Large intestine (tissue), 3 donors: ENCODE data around the gene PCNX2. TPM values are rescaled to one million over a fixed set of nuclear protein-coding genes. Genes with fewer than 3 reads are reported as not detected.

Source experiments
- DNase-seq, 2 donors: peaks; one replicate each; pipeline versions ENCODE4 v3.0.0 to v3.0.0-alpha.2; 2013
- H3K27ac ChIP-seq: one replicate; pipeline ENCODE4 v1.5.1; 2013; ENCODE audit warnings: low read length
- H3K27me3 ChIP-seq: 2 replicates; pipeline ENCODE4 v1.6.1; 2013; ENCODE audit warnings: low read length; ENCODE audit not compliant: control insufficient read depth, insufficient read depth
- H3K36me3 ChIP-seq: 2 replicates; pipeline ENCODE4 v1.6.1; 2013; ENCODE audit warnings: low read length; ENCODE audit not compliant: control insufficient read depth, insufficient read depth
- H3K4me1 ChIP-seq: one replicate; pipeline ENCODE4 v1.6.1; 2013; ENCODE audit warnings: low read length; ENCODE audit not compliant: control insufficient read depth, insufficient read depth
- H3K4me3 ChIP-seq: one replicate; pipeline ENCODE4 v1.5.1; 2013; ENCODE audit warnings: low read length
- H3K9me3 ChIP-seq: one replicate; pipeline ENCODE4 v1.6.1; 2013; ENCODE audit warnings: mild to moderate bottlenecking, low read depth, low read length, moderate library complexity; ENCODE audit not compliant: control insufficient read depth
- WGBS: methylation state at CpG from one replicate; pipeline ENCODE4 v1.1.5; 2013; ENCODE audit warnings: low lambda C conversion rate; ENCODE audit not compliant: insufficient coverage; 5-methylcytosine and 5-hydroxymethylcytosine counted together
- polyA plus RNA-seq: library from polyadenylated mRNA; unstranded; fragments of 120-200 nt; gene quantifications from one replicate; pipeline ENCODE4 v1.2.1, GENCODE V29; 2013

The PCNX2 gene
- polyA plus RNA-seq, 1 donor, result 6.9 TPM

DNA sequence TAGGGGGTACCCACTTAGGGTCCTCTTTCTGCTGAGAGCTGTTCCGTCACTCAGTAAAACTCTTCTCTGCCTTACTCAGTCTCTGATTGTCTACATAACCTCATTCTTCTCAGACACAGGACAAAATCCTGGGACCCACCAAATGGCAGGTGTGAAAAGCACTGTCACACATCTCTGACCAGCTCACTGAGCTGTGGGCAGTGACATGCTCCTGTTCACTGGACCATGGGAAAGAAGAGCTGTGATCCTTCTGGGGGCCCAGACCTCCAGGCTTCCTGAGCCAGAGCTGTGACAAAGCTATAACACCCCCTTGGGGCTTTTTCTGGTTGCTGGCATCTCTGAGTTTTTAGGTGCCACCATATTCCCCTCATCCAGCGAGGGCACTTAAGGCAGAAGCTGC lies 229.4 kb downstream of the PCNX2 start:
- no peaks in the 10 kb centered on the region for H3K4me1 ChIP-seq
- peaks cover 6% of the 10 kb centered on the region for H3K9me3 ChIP-seq
- 100% methylated on average over 1 of the region's 2 CpGs for WGBS
- DNase-seq, result no peak
- H3K27ac ChIP-seq, result no peak overlapping the region
- H3K27me3 ChIP-seq, result no peaks in the 10 kb centered on the region
- no peak overlapping the region for H3K4me3 ChIP-seq
- no peaks in the 10 kb centered on the region for H3K36me3 ChIP-seq

DNA sequence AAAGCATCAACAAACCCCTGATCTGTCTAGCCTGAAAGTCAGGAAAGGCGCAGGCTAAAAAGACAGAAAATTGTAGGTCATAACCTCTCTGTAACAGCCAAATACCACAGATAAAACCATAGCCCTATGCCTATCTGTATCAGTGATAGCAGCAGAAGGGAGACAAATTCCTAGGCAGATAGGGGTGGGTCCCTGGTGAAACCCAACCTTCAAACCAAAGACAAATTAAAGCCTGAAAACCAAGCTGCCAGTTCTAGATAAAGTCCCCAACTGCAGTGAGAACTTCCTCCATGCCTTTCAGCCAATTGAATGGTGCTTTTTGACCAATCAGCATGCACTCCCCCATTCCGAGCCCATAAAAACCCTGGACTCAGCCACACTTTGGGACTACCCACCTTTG lies 229.8 kb downstream of the PCNX2 start:
- no CpG with 5 or more reads among the region's 2 CpGs for WGBS
- peaks cover 6% of the 10 kb centered on the region for H3K9me3 ChIP-seq
- H3K4me3 ChIP-seq, result no peak overlapping the region
- H3K27me3 ChIP-seq, result no peaks in the 10 kb centered on the region
- H3K36me3 ChIP-seq, result no peaks in the 10 kb centered on the region
- no peaks in the 10 kb centered on the region for H3K4me1 ChIP-seq
- no peak for DNase-seq
- no peak overlapping the region for H3K27ac ChIP-seq

- Histone ChIP-seq H3K9me3 (peaks cover 6% of the 10 kb centered on the region), H3K4me1 (no peaks in the 10 kb centered on the region), H3K27ac (no peak overlapping the region), H3K4me3 (no peak overlapping the region), H3K27me3 (no peaks in the 10 kb centered on the region), H3K36me3 (no peaks in the 10 kb centered on the region)
- WGBS, result no CpG with 5 or more reads among the region's 1 CpG
- no peak for DNase-seq
These were observed 230.5 kb downstream of the PCNX2 start for GRCh38 chr1:233064988-233065387.

GRCh38 chr1:233063462-233063861 lies 232.1 kb downstream of the PCNX2 start:
- Histone ChIP-seq H3K4me3 (no peak overlapping the region), H3K36me3 (no peaks in the 10 kb centered on the region), H3K27me3 (no peaks in the 10 kb centered on the region), H3K27ac (no peak overlapping the region), H3K9me3 (peaks cover 6% of the 10 kb centered on the region), H3K4me1 (no peaks in the 10 kb centered on the region)
- DNase-seq, result no peak

DNA sequence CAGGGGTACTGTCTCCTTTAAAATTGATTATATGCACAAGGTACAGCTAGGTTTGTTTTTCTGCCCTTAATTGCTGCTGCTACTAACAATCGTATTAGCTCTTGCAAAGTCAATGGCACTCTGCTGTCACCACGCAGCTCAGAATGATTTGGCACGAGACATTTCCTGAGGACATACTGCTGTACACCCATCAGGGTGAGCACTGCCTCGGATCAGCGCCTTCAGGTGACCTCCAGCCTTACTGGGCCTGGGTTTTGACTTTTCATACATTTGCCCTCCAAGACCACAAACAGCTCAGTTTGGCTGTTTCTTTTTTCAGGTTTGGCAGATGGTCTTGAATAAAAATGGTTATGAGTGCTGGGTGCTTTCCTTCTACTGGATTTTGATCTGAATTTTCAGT lies 234.3 kb downstream of the PCNX2 start:
- H3K36me3 ChIP-seq, result no peaks in the 10 kb centered on the region
- no CpG with 5 or more reads among the region's 5 CpGs for WGBS
- H3K4me1 ChIP-seq, result no peaks in the 10 kb centered on the region
- no peak overlapping the region for H3K27ac ChIP-seq
- no peak for DNase-seq
- no peaks in the 10 kb centered on the region for H3K27me3 ChIP-seq
- H3K4me3 ChIP-seq, result no peak overlapping the region
- H3K9me3 ChIP-seq, result peaks cover 3% of the 10 kb centered on the region

DNA sequence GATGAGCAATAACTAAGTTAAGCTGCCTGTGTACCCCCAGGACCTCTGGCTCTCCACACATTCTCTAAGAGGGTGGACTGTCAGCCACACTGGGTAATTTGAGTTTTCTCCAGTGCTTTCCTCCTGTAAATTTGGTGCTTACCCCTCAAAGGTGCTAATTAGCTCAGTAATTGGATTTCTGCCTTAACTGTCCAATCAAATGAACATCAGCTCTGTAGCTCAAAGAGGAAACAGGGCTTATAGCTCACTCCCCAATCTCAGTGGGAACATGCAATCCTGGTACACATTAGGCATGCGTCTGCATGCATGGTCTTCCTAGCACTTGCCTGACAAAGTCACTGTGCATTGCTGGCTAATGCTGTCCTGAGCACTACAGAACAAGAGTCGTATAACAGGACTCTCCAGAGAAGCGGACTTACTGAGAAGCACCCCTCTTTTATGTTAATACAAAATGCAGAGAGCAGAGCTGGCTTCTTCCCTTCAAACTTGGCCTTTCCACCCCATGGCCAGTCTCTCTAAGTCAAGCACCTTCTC lies 235.0 kb downstream of the PCNX2 start:
- Histone ChIP-seq H3K27me3 (no peaks in the 10 kb centered on the region), H3K4me1 (no peaks in the 10 kb centered on the region), H3K9me3 (no peaks in the 10 kb centered on the region), H3K4me3 (no peak overlapping the region), H3K27ac (no peak overlapping the region), H3K36me3 (no peaks in the 10 kb centered on the region)
- WGBS, result no CpG with 5 or more reads among the region's 3 CpGs
- DNase-seq, result no peak

DNA sequence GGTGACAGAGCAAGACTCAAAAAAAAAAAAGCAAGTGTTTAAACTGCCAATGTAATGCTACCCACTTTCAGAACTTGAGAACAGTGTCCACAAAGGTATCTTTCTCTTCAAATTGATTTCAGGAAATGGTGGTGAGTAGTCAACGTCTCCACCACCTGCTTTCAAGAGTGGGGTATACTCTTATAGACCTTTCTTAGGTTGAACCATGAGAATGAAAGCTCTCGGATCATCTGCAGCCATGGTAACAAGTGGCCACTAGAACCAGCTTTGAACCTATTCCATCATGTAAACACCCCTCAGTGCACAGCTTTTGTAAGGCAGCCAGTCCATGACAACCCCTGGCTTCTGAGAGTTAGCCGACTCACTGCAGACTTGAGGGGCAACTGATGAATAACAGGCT lies 237.7 kb downstream of the PCNX2 start:
- 80% methylated on average over 1 of the region's 3 CpGs for WGBS
- Histone ChIP-seq H3K27ac (no peak overlapping the region), H3K9me3 (no peaks in the 10 kb centered on the region), H3K4me1 (no peaks in the 10 kb centered on the region), H3K36me3 (no peaks in the 10 kb centered on the region), H3K27me3 (no peaks in the 10 kb centered on the region), H3K4me3 (no peak overlapping the region)
- no peak for DNase-seq

- Histone ChIP-seq H3K4me3 (no peak overlapping the region), H3K27me3 (no peaks in the 10 kb centered on the region), H3K9me3 (no peaks in the 10 kb centered on the region), H3K27ac (no peak overlapping the region), H3K4me1 (no peaks in the 10 kb centered on the region), H3K36me3 (no peaks in the 10 kb centered on the region)
- 96% methylated on average over 4 of the region's 5 CpGs for WGBS
- DNase-seq, result no peak
These were observed 239.5 kb downstream of the PCNX2 start for GRCh38 chr1:233055879-233056641.

DNA sequence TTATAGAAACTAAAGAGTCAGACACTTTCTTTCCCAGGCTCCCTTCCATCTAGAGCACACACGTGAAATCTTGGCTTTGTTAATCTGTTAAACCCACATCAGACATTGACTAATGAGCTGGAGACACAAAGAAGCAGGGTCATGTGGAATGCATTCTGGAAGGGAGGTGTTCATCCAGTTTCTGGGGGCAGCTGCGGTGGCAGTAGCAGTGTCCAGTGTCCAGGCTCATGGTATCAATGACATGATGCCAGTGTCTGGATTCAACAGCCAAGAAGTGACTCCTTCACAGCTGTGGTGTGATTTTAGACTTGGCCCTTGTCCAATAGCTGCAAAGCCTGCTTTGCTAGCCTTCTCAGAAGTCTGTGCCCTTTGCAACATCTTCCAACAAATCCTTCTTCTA lies 249.9 kb downstream of the PCNX2 start:
- Histone ChIP-seq H3K9me3 (no peaks in the 10 kb centered on the region), H3K27ac (no peak overlapping the region), H3K27me3 (no peaks in the 10 kb centered on the region), H3K4me3 (no peak overlapping the region), H3K4me1 (no peaks in the 10 kb centered on the region), H3K36me3 (no peaks in the 10 kb centered on the region)
- DNase-seq, result no peak
- WGBS, result no CpG with 5 or more reads among the region's 2 CpGs

GRCh38 chr1:233042834-233043233 lies 252.7 kb downstream of the PCNX2 start:
- H3K4me1 ChIP-seq, result no peaks in the 10 kb centered on the region
- H3K36me3 ChIP-seq, result no peaks in the 10 kb centered on the region
- 100% methylated on average over 1 of the region's 3 CpGs for WGBS
- no peaks in the 10 kb centered on the region for H3K27me3 ChIP-seq
- H3K4me3 ChIP-seq, result no peak overlapping the region
- no peak for DNase-seq
- no peak overlapping the region for H3K27ac ChIP-seq
- H3K9me3 ChIP-seq, result no peaks in the 10 kb centered on the region

DNA sequence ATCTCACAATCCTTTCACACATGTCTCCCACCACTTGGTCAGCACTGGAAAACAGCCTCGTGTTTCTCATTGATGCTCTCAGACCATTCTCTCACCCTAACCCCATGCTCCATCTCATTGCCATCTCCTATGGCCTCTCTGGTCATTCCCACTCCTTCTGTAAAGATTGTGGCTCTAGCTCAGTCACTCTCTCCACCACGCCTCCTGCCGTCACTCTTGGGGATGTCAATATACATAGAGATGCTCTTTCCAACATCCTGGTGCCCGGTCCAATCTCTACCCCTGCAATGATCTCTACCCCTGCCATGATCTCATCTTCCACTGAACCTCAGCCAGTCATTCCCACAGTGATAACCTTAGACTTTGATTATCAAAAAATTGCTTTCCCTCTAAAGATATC lies 255.0 kb downstream of the PCNX2 start:
- Histone ChIP-seq H3K9me3 (no peaks in the 10 kb centered on the region), H3K4me1 (no peaks in the 10 kb centered on the region), H3K4me3 (no peak overlapping the region), H3K27me3 (no peaks in the 10 kb centered on the region), H3K36me3 (no peaks in the 10 kb centered on the region), H3K27ac (no peak overlapping the region)
- no CpG with 5 or more reads among the region's 4 CpGs for WGBS
- no peak for DNase-seq
